Measurements from ENCODE around the gene GARIN5A.

DNA sequence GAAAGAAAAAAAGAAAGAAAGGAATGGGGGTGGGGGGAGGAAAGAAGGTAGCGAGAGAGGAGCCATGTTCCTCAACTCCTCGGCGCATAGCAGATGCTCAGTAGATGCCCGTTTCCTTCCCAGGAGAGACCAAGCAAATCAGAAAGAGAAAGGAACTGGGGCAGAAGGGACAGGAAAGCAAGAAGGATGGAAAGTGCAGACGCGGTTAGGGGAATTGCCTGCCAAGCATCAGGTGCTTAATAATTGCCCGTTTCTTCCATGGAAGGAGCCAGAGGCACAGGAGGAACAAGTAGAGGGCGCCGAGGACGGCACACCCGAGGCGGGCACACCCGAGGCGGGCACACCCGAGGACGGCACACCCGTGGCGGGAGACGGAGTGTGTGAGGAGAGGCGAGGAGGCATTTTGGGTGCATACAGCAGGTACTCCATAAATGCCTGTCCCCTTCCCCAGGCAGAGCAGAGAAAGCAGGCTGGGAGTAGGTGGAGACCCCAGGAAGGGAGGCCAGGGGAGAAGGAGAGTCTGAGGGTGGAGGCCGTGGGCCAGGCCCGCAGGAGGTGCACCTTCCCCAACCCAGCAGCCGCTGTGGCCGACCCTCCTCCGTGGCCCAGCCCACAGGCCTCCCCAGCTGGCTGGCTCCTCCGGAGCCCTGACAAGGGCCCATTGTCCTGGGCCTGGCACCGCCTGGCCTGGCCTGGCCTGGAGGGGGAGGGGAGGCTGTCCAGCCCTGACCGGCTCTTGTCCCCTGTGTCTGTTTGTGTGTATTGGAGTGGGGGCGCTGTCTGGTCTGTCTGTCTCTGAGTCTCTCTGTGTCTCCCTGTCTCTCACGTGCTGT, 19.8 kb upstream of the GARIN5A start:
- TF ChIP-seq, protein P1, sequence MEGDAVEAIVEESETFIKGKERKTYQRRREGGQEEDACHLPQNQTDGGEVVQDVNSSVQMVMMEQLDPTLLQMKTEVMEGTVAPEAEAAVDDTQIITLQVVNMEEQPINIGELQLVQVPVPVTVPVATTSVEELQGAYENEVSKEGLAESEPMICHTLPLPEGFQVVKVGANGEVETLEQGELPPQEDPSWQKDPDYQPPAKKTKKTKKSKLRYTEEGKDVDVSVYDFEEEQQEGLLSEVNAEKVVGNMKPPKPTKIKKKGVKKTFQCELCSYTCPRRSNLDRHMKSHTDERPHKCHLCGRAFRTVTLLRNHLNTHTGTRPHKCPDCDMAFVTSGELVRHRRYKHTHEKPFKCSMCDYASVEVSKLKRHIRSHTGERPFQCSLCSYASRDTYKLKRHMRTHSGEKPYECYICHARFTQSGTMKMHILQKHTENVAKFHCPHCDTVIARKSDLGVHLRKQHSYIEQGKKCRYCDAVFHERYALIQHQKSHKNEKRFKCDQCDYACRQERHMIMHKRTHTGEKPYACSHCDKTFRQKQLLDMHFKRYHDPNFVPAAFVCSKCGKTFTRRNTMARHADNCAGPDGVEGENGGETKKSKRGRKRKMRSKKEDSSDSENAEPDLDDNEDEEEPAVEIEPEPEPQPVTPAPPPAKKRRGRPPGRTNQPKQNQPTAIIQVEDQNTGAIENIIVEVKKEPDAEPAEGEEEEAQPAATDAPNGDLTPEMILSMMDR (optimal IDR thresholded peaks at IDR 0.05 in 1 of 3, IDR thresholded peaks at IDR 0.05 in 1 of 3, conservative IDR thresholded peaks at IDR 0.05 in 1 of 3; ENCODE audit: extremely low read depth in 1 of 3, insufficient read depth in 2 of 3, low read length in 3 of 3): no peak
- TF ChIP-seq EZH2 (IDR thresholded peaks at IDR 0.05; ENCODE audit: low read length): no peak
